ENCODE data around the gene TCHP.
A peak's percentile ranks its signal among the peaks of the same experiment; 100 is the strongest.
"Not testable (repeated sequence)": the region's sequence is repeated elsewhere in the genome, so short reads cannot be mapped to it uniquely, and the experiment has no call there.

TCHP gene, protein sequence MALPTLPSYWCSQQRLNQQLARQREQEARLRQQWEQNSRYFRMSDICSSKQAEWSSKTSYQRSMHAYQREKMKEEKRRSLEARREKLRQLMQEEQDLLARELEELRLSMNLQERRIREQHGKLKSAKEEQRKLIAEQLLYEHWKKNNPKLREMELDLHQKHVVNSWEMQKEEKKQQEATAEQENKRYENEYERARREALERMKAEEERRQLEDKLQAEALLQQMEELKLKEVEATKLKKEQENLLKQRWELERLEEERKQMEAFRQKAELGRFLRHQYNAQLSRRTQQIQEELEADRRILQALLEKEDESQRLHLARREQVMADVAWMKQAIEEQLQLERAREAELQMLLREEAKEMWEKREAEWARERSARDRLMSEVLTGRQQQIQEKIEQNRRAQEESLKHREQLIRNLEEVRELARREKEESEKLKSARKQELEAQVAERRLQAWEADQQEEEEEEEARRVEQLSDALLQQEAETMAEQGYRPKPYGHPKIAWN

DNA sequence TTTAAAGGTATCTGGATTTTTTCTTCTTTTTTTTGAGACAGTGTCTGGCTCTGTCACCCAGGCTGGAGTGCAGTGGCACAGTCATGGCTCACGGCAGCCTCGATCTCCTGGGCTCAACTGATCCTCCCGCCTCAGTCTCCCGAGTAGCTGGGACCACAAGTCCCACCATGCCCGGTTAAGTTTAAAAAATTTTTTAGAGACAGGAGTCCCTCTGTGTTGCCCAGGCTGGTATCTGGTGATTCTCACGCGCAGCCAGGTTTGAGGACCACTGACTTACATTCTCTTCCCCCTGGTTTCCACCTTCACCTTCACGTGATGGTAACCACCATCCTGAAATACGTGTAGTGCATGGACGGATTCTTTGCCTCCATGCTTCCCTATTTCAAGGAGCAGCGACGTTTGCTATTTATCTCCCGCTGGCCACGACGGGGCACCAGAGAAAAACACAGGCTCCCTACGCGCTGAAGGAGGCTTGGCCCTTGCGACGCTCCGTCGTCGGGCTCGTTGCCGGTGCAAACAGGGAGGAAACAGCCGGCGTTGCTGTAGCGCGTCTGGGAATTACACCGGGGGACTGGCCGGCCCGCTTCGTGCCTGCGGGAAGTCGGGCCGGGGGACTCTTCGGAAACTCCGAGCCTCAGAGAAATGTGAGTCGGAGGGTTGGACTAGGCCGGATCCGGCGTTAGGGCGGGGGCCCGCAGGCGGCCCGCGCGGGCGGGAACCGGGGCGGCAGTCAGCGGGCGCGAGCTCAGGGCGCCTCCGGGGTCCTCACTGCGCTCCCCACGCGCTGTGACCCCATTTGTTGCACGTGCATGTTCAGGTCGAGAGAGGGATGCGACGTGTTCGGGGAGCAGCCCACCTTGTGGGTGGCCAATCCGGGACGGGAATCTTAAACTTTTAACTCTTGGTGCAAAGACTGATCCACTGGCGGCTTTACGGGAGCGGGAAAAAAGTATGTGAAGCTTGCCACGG is at the start of gene TCHP:
Gene TCHP, plus strand, starts transcription at position 492 of the 969 bp plus-strand sequence. CDS start 2,753 bp downstream, outside the sequence.
- Histone ChIP-seq H3K27ac (ENCODE audit: low read depth, low read length) (peak within 1 kb of the TSS; percentile 55; the same call in 1 of the 2 replicates), H3K36me3 (ENCODE audit: control insufficient read depth, insufficient read depth, low read length) (peaks cover 24% of the 10 kb centered on the region), H3K4me3 (ENCODE audit: low read depth, low read length) (peak within 1 kb of the TSS; percentile 68), H3K4me1 (ENCODE audit: control insufficient read depth, insufficient read depth, low read length) (peaks cover 25% of the 10 kb centered on the region), H3K9me3 (ENCODE audit: control insufficient read depth, insufficient read depth, low read depth, low read length) (no peaks in the 10 kb centered on the region), H3K9ac (ENCODE audit: low read length) (peak within 1 kb of the TSS; percentile 76), H3K27me3 (ENCODE audit: control insufficient read depth, insufficient read depth, low read length) (peaks cover 81% of the 10 kb centered on the region)

DNA sequence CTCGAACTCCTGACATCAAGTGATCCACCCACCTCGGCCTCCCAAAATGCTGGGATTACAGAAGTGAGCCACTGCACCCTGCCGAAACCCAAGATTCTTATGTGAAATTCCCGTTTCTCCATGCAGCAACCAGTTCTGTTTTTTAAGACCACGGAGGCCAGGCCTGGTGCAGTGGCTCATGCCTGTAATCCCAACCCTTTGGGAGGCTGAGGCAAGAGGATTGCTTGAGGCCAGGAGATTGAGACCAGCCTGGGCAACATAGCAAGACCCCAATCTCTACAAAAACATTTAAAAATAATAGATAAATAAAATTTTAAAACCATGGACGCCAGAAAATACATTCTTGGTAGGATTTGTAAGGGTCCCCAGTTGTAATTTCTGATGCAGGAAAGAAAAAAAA is 49.6 kb upstream of the TCHP start:
- peaks cover 21% of the 10 kb centered on the region for H3K36me3 ChIP-seq (ENCODE audit: control insufficient read depth, insufficient read depth, low read length)
- H3K4me1 ChIP-seq (ENCODE audit: control insufficient read depth, insufficient read depth, low read length); H3K9me3 ChIP-seq (ENCODE audit: control insufficient read depth, insufficient read depth, low read depth, low read length); H3K4me3 ChIP-seq (ENCODE audit: low read depth, low read length); H3K27me3 ChIP-seq (ENCODE audit: control insufficient read depth, insufficient read depth, low read length); H3K27ac ChIP-seq (ENCODE audit: low read depth, low read length); H3K9ac ChIP-seq (ENCODE audit: low read length): not testable (repeated sequence)

DNA sequence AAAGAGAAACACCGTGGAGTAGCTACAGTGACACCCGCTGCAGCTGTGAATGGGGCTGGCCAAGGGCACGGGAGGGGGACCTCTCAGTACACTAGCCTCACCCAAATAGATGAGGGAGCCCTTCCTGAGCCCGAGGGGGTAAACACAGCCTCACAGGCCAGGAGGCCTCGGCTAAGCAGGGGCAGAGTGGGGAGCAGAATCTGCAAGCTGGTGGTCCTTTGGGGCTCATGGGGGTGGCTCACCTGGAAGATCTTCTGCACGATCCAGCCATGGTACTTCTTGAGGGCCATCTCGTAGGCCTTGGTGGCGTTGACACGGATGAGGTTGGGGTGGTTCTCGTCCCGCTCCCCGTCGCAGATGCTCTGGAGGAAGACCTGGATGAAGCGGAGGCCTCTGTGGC is 44.7 kb upstream of the TCHP start:
- no peak overlapping the region for H3K4me3 ChIP-seq (ENCODE audit: low read depth, low read length)
- H3K9ac ChIP-seq (ENCODE audit: low read length), result no peak overlapping the region
- H3K27ac ChIP-seq (ENCODE audit: low read depth, low read length), result no peak overlapping the region
- H3K4me1 ChIP-seq (ENCODE audit: control insufficient read depth, insufficient read depth, low read length), result no peaks in the 10 kb centered on the region
- no peaks in the 10 kb centered on the region for H3K9me3 ChIP-seq (ENCODE audit: control insufficient read depth, insufficient read depth, low read depth, low read length)
- H3K27me3 ChIP-seq (ENCODE audit: control insufficient read depth, insufficient read depth, low read length), result no peaks in the 10 kb centered on the region
- peaks cover 45% of the 10 kb centered on the region for H3K36me3 ChIP-seq (ENCODE audit: control insufficient read depth, insufficient read depth, low read length)

DNA sequence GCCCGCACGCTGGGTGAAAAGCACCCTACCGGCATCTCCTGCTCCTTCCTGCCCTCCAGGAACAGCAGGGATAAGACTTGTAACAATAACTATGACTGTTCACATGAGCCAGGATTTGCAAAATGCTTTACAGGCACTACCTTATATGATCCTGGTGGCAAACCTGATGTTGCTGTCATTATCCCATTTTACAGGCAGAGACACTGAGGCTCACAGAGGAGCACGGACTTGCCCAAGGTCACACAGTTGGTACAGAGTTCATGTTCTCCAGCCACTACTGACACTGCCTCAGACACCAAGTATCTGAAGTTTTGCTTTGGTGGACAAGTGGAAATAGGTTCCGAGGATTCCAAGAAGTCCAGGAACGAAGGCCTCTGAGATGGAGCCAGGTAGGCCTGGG is 42.4 kb upstream of the TCHP start:
- Histone ChIP-seq H3K9me3 (ENCODE audit: control insufficient read depth, insufficient read depth, low read depth, low read length) (no peaks in the 10 kb centered on the region), H3K27ac (ENCODE audit: low read depth, low read length) (no peak overlapping the region), H3K36me3 (ENCODE audit: control insufficient read depth, insufficient read depth, low read length) (peaks cover 43% of the 10 kb centered on the region), H3K9ac (ENCODE audit: low read length) (no peak overlapping the region), H3K4me3 (ENCODE audit: low read depth, low read length) (no peak overlapping the region), H3K27me3 (ENCODE audit: control insufficient read depth, insufficient read depth, low read length) (no peaks in the 10 kb centered on the region), H3K4me1 (ENCODE audit: control insufficient read depth, insufficient read depth, low read length) (no peaks in the 10 kb centered on the region)

DNA sequence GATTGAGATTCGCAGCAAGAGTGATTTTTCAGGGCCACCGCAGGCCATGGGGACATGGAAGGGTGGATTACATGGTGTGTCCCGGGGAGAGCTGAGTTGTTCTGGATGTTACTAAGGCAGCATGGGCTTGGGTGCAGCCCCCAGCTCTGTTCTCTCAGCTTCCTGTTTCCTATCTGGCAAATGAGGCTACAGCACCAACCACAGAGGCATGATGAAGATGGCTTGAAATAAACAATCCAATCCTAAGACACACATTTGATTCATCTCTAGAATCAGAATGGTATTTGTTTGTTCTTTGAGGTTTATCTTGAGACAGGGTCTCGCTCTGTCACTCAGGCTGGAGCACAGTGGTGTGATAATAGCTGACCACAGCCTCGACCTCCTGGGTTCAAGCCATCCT is 41.3 kb upstream of the TCHP start:
- no peak overlapping the region for H3K27ac ChIP-seq (ENCODE audit: low read depth, low read length)
- no peak overlapping the region for H3K4me3 ChIP-seq (ENCODE audit: low read depth, low read length)
- peaks cover 40% of the 10 kb centered on the region for H3K36me3 ChIP-seq (ENCODE audit: control insufficient read depth, insufficient read depth, low read length)

DNA sequence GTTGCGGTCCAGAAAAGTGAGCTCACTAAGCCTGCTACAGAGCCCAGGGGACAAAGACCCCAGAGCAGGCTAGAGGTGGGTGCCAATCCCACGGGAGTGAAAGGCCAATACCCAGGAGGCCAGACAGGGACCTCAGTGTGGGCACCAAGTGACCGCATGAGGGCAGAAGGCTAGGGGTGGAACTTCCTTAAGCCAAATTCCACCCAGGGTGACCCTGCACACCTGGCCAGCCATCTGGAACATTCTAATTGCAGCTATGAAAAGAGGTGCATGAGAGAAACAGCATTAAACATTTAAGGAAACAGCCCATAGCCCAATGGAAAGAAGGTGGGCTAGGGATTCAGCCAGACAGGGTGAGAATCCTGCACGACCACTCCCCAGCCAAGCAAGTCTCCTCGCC is 39.1 kb upstream of the TCHP start:
- H3K4me3 ChIP-seq (ENCODE audit: low read depth, low read length), result no peak overlapping the region

More for the DNA sequence above, 41.3 kb upstream of the TCHP start:
- Histone ChIP-seq H3K9ac (ENCODE audit: low read length) (no peak overlapping the region), H3K9me3 (ENCODE audit: control insufficient read depth, insufficient read depth, low read depth, low read length) (no peaks in the 10 kb centered on the region), H3K27me3 (ENCODE audit: control insufficient read depth, insufficient read depth, low read length) (no peaks in the 10 kb centered on the region), H3K4me1 (ENCODE audit: control insufficient read depth, insufficient read depth, low read length) (0 out of 2 replicates have a peak, but pooled peaks cover 1% of the 10 kb centered on the region)

DNA sequence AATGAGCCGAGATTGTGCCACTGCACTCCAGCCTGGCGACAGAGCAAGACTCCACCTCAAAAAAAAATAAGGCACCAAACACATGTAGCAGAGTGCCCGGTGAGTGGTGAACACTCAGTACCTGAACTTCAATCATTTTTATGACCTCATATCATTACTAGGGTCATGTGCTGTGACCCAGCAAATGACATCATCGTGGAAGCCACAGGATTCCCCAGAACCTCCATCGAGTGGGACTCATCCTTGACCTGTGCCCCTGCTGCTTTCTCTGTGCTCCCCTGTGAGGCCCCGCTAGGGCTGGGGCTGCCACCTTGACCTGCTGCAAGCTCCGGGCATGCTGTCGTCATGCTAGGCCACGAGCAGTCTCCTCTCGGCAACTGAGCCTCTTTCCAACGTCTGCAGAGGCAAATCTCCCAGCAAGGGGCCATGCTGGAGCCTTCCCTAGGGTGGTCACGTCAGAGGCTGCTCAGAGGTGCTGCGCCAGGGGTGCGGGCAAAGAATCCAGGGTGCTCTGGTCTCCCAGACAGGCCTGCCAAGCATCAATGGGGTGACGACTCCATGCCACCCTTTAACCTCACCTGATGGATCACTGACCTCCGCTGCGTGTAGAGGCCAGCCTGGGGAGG is 38.3 kb upstream of the TCHP start:
- H3K4me3 ChIP-seq (ENCODE audit: low read depth, low read length), result no peak overlapping the region
- H3K27me3 ChIP-seq (ENCODE audit: control insufficient read depth, insufficient read depth, low read length), result no peaks in the 10 kb centered on the region
- peaks cover 20% of the 10 kb centered on the region for H3K36me3 ChIP-seq (ENCODE audit: control insufficient read depth, insufficient read depth, low read length)
- H3K27ac ChIP-seq (ENCODE audit: low read depth, low read length), result no peak overlapping the region
- H3K4me1 ChIP-seq (ENCODE audit: control insufficient read depth, insufficient read depth, low read length), result peaks cover 10% of the 10 kb centered on the region
- no peaks in the 10 kb centered on the region for H3K9me3 ChIP-seq (ENCODE audit: control insufficient read depth, insufficient read depth, low read depth, low read length)
- no peak overlapping the region for H3K9ac ChIP-seq (ENCODE audit: low read length)

More for the DNA sequence above, 39.1 kb upstream of the TCHP start:
- Histone ChIP-seq H3K9ac (ENCODE audit: low read length) (no peak overlapping the region), H3K9me3 (ENCODE audit: control insufficient read depth, insufficient read depth, low read depth, low read length) (no peaks in the 10 kb centered on the region), H3K27ac (ENCODE audit: low read depth, low read length) (no peak overlapping the region), H3K27me3 (ENCODE audit: control insufficient read depth, insufficient read depth, low read length) (no peaks in the 10 kb centered on the region), H3K4me1 (ENCODE audit: control insufficient read depth, insufficient read depth, low read length) (peaks cover 10% of the 10 kb centered on the region), H3K36me3 (ENCODE audit: control insufficient read depth, insufficient read depth, low read length) (peaks cover 23% of the 10 kb centered on the region)

DNA sequence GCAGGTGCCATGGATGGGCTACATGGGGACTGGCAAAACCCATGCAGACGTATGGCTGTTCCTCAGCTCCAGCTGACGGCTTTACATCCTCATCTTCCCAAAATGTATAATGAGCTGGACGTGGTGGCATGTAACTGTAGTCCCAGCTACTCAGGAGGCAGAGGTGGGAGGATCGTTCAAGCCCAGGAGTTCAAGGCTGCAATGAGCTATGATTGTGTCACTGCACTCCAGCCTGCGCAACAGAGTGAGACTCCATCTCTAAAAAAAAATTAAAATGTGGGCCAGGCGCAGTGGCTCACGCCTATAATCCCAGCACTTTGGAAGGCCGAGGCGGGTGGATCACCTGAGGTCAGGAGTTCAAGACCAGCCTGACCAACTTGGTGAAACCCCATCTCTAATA is 37.6 kb upstream of the TCHP start:
- peaks cover 16% of the 10 kb centered on the region for H3K36me3 ChIP-seq (ENCODE audit: control insufficient read depth, insufficient read depth, low read length)
- H3K9ac ChIP-seq (ENCODE audit: low read length); H3K27ac ChIP-seq (ENCODE audit: low read depth, low read length); H3K4me3 ChIP-seq (ENCODE audit: low read depth, low read length); H3K27me3 ChIP-seq (ENCODE audit: control insufficient read depth, insufficient read depth, low read length); H3K4me1 ChIP-seq (ENCODE audit: control insufficient read depth, insufficient read depth, low read length); H3K9me3 ChIP-seq (ENCODE audit: control insufficient read depth, insufficient read depth, low read depth, low read length): not testable (repeated sequence)

DNA sequence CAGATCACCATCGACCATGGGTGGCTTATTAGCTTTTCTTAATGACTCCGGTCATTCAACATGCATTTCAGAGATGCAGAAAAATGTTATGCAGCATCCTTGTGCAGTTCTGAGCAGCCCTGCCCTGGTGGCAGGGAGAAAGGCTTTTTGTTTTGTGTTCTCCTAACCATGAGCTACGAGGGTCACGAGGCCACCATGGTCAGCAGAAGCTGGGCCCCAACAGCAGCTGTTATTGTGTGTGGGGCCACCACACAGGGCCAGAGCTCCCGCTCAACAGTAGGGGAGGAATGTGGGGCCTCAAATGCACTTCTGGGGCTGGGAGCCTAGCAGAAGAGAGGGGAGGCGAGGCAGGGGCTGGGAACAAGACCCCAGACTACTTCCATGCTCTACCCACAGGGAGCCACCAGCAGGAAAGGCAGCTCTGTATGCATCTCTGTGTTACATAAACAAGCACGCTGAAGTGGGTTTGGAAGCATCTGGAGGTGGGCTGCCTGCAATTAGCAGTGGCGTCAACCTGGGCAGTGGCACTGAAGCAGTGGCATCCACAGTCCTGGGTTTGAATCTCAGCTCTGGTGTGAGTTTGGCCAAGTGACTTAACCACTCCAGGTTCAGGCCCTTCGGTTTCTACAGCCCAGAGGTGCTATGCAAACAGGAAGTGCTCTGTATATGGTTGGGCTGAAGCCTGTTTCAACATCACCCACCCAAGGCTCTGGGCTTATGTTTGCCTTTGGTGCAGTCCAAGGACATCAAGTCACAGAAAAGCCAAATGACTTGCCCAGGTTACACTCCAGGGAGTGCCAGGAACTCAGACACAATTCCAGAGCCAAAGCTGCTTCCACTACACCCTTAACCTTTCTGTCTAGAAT is 36.0 kb upstream of the TCHP start:
- Histone ChIP-seq H3K4me1 (ENCODE audit: control insufficient read depth, insufficient read depth, low read length) (peaks cover 10% of the 10 kb centered on the region), H3K4me3 (ENCODE audit: low read depth, low read length) (no peak overlapping the region), H3K36me3 (ENCODE audit: control insufficient read depth, insufficient read depth, low read length) (peaks cover 3% of the 10 kb centered on the region; the same call in 1 of the 2 replicates), H3K9me3 (ENCODE audit: control insufficient read depth, insufficient read depth, low read depth, low read length) (no peaks in the 10 kb centered on the region), H3K27ac (ENCODE audit: low read depth, low read length) (no peak overlapping the region), H3K27me3 (ENCODE audit: control insufficient read depth, insufficient read depth, low read length) (no peaks in the 10 kb centered on the region), H3K9ac (ENCODE audit: low read length) (no peak overlapping the region)

DNA sequence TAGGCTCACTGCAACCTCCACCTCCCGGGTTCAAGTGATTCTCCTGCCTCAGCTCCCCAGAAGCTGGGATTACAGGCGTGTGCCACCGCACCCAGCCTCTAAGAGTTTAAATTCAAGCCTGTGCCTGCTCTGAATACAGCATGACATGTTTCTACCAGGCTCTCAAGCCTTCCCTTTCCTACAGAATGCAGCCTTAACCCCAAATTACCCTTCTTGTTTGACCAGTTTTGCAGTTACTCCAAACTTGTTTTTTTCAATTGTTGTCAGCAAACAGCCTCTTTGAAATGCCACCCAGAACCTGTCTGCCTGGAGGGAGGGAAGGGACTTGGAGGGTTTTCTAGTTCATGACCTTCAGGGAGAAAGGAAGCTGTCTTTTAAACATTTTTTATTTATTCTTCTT is 35.2 kb upstream of the TCHP start:
- Histone ChIP-seq H3K4me1 (ENCODE audit: control insufficient read depth, insufficient read depth, low read length) (peaks cover 10% of the 10 kb centered on the region), H3K4me3 (ENCODE audit: low read depth, low read length) (no peak overlapping the region), H3K9ac (ENCODE audit: low read length) (no peak overlapping the region), H3K27me3 (ENCODE audit: control insufficient read depth, insufficient read depth, low read length) (no peaks in the 10 kb centered on the region), H3K9me3 (ENCODE audit: control insufficient read depth, insufficient read depth, low read depth, low read length) (no peaks in the 10 kb centered on the region), H3K36me3 (ENCODE audit: control insufficient read depth, insufficient read depth, low read length) (peaks cover 3% of the 10 kb centered on the region; the same call in 1 of the 2 replicates), H3K27ac (ENCODE audit: low read depth, low read length) (no peak overlapping the region)

All from HUES6 (cell line).